Measurements from ENCODE around the gene LARP1.

Gene LARP1

DNA sequence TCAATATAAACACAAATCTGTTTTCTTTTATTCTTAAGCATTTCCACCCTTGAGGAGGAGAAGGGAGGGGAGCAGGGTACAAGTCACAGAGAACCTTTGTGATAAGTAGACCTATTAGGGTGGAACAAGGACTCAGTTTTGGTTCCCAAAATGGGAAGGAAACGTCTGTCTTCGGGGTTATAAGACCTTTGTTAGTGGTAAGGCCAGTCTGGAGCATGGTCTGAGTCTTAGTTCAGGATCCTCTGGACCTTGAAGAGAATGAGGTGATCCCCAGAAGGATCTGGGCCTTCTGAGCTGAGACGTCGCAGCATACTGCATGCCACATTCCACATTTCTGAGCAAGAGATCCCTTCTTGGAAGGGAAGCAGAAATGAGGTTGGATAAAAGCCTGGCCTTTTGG lies 58.0 kb downstream of the LARP1 start:
- Histone ChIP-seq H2AK5ac (ENCODE audit: low read depth, low read length) (no peak overlapping the region), H2BK12ac (ENCODE audit: low read length) (no peak overlapping the region), H3K4me3 (ENCODE audit: low read length in 2 of 2) (no peak overlapping the region), H3K14ac (ENCODE audit: low read length) (no peak overlapping the region), H4K8ac (ENCODE audit: low read depth, low read length) (no peak overlapping the region), H3K9me3 (replicated peaks in 1 of 2; ENCODE audit: control insufficient read depth in 2 of 2, insufficient read depth in 1 of 2, low read depth in 1 of 2, low read length in 2 of 2) (no peaks in the 10 kb centered on the region), H3K27ac (replicated peaks; ENCODE audit: low read length) (no peak overlapping the region), H2BK120ac (ENCODE audit: low read depth, low read length) (no peak overlapping the region), H2AFZ (ENCODE audit: low read length) (no peak overlapping the region), H3K4me1 (ENCODE audit: control insufficient read depth in 2 of 2, insufficient read depth in 1 of 2, low read depth in 1 of 2, low read length in 2 of 2) (peaks cover 0 to 2% of the 10 kb centered on the region in 2 donors), H3K9ac (ENCODE audit: low read depth, low read length, poor library complexity) (no peak overlapping the region), H4K91ac (ENCODE audit: low read depth, low read length, poor library complexity) (no peak overlapping the region), H3K4me2 (ENCODE audit: insufficient read depth, low read length, poor library complexity, severe bottlenecking) (no peak overlapping the region), H3K27me3 (ENCODE audit: control insufficient read depth in 3 of 3, insufficient read depth in 3 of 3, low read depth in 1 of 3, low read length in 3 of 3) (no peaks in the 10 kb centered on the region), H3K18ac (ENCODE audit: low read length) (no peak overlapping the region), H3K36me3 (replicated peaks in 1 of 2; ENCODE audit: control insufficient read depth in 2 of 2, insufficient read depth in 2 of 2, low read length in 2 of 2) (peaks cover 55 to 98% of the 10 kb centered on the region in 2 donors), H3K79me1 (ENCODE audit: low read depth, low read length) (peaks cover 3% of the 10 kb centered on the region), H2BK15ac (ENCODE audit: low read length) (no peak overlapping the region), H3K4ac (ENCODE audit: low read length) (no peak overlapping the region), H2BK5ac (ENCODE audit: low read length) (no peak overlapping the region), H3K23ac (ENCODE audit: low read depth, low read length, poor library complexity) (no peak overlapping the region)
- DNase-seq (ENCODE audit: low spot score): no peak
- no CpG with 5 or more reads among the region's 4 CpGs for WGBS, 2 donors (ENCODE audit: extremely low coverage in 2 of 2, insufficient read length in 2 of 2, insufficient replicate concordance in 1 of 2)

DNA sequence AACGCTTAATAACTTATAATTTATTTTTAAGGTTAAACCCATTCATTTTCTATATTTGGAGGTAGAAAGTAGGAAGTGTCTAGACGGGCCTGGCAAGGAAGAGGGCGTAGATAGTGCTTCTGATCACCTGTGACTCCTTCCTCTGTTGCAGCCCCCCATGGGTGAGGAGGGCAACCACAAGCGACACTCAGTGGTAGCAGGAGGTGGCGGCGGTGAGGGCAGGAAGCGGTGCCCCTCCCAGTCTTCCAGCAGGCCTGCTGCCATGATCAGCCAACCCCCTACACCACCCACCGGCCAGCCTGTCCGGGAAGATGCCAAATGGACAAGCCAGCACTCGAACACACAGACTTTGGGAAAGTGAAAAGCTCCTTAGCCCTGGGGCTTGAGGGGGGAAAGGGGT lies 58.6 kb downstream of the LARP1 start:
- Histone ChIP-seq H3K9me3 (replicated peaks in 1 of 2; ENCODE audit: control insufficient read depth in 2 of 2, insufficient read depth in 1 of 2, low read depth in 1 of 2, low read length in 2 of 2) (no peaks in the 10 kb centered on the region), H2BK120ac (ENCODE audit: low read depth, low read length) (no peak overlapping the region), H3K9ac (ENCODE audit: low read depth, low read length, poor library complexity) (no peak overlapping the region), H3K4ac (ENCODE audit: low read length) (no peak overlapping the region), H3K4me1 (ENCODE audit: control insufficient read depth in 2 of 2, insufficient read depth in 1 of 2, low read depth in 1 of 2, low read length in 2 of 2) (peaks cover 0 to 3% of the 10 kb centered on the region in 2 donors), H3K79me1 (ENCODE audit: low read depth, low read length) (peaks cover 3% of the 10 kb centered on the region), H2BK5ac (ENCODE audit: low read length) (no peak overlapping the region), H3K14ac (ENCODE audit: low read length) (no peak overlapping the region), H3K4me2 (ENCODE audit: insufficient read depth, low read length, poor library complexity, severe bottlenecking) (no peak overlapping the region), H2BK15ac (ENCODE audit: low read length) (no peak overlapping the region), H3K4me3 (ENCODE audit: low read length in 2 of 2) (no peak overlapping the region), H3K18ac (ENCODE audit: low read length) (no peak overlapping the region), H2BK12ac (ENCODE audit: low read length) (no peak overlapping the region), H2AFZ (ENCODE audit: low read length) (no peak overlapping the region), H4K91ac (ENCODE audit: low read depth, low read length, poor library complexity) (no peak overlapping the region), H3K27me3 (ENCODE audit: control insufficient read depth in 3 of 3, insufficient read depth in 3 of 3, low read depth in 1 of 3, low read length in 3 of 3) (no peaks in the 10 kb centered on the region), H3K27ac (replicated peaks; ENCODE audit: low read length) (no peak overlapping the region), H3K36me3 (replicated peaks in 1 of 2; ENCODE audit: control insufficient read depth in 2 of 2, insufficient read depth in 2 of 2, low read length in 2 of 2) (peaks cover 52 to 98% of the 10 kb centered on the region in 2 donors), H4K8ac (ENCODE audit: low read depth, low read length) (no peak overlapping the region), H3K23ac (ENCODE audit: low read depth, low read length, poor library complexity) (no peak overlapping the region), H2AK5ac (ENCODE audit: low read depth, low read length) (no peak overlapping the region)
- DNase-seq (ENCODE audit: low spot score): no peak
- no CpG with 5 or more reads among the region's 10 CpGs for WGBS, 2 donors (ENCODE audit: extremely low coverage in 2 of 2, insufficient read length in 2 of 2, insufficient replicate concordance in 1 of 2)

DNA sequence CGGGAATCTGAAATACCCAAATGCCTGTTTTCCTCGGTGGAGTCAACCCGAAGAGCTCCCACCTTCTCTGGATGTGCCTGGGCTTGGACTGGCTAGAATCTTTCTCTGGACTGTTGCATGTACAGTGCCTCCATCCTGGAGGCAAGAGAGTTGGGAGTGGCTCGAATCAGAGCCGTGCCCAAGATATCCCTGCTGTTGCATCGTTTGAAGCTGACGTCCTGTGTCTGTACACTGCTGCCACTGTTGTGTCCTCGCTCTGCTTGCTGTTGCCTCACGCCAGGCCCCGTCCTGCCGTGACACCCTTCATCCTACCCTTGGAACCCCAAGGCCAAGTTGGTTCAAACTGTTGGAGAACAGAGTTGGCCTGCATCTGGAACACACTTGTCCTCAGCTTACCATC lies 59.8 kb downstream of the LARP1 start:
- H3K14ac ChIP-seq (ENCODE audit: low read length): no peak overlapping the region
- no peaks in the 10 kb centered on the region for H3K27me3 ChIP-seq (ENCODE audit: control insufficient read depth in 3 of 3, insufficient read depth in 3 of 3, low read depth in 1 of 3, low read length in 3 of 3)
- peak overlapping the region; percentile 32 for H3K18ac ChIP-seq (ENCODE audit: low read length)
- no peak overlapping the region for H3K27ac ChIP-seq (replicated peaks; ENCODE audit: low read length)
- H3K4ac ChIP-seq (ENCODE audit: low read length): no peak overlapping the region
- no peak overlapping the region for H3K4me2 ChIP-seq (ENCODE audit: insufficient read depth, low read length, poor library complexity, severe bottlenecking)
- no peak overlapping the region for H2BK5ac ChIP-seq (ENCODE audit: low read length)
- no CpG with 5 or more reads among the region's 11 CpGs for WGBS, 2 donors (ENCODE audit: extremely low coverage in 2 of 2, insufficient read length in 2 of 2, insufficient replicate concordance in 1 of 2)
- H3K79me1 ChIP-seq (ENCODE audit: low read depth, low read length): peaks cover 3% of the 10 kb centered on the region
- H2BK12ac ChIP-seq (ENCODE audit: low read length): no peak overlapping the region
- H3K23ac ChIP-seq (ENCODE audit: low read depth, low read length, poor library complexity): no peak overlapping the region
- no peak overlapping the region for H2BK120ac ChIP-seq (ENCODE audit: low read depth, low read length)
- no peak for DNase-seq (ENCODE audit: low spot score)
- H4K91ac ChIP-seq (ENCODE audit: low read depth, low read length, poor library complexity): no peak overlapping the region
- peaks cover 52 to 98% of the 10 kb centered on the region in 2 donors for H3K36me3 ChIP-seq (replicated peaks in 1 of 2; ENCODE audit: control insufficient read depth in 2 of 2, insufficient read depth in 2 of 2, low read length in 2 of 2)
- H3K9me3 ChIP-seq (replicated peaks in 1 of 2; ENCODE audit: control insufficient read depth in 2 of 2, insufficient read depth in 1 of 2, low read depth in 1 of 2, low read length in 2 of 2): no peaks in the 10 kb centered on the region
- no peak overlapping the region for H2AFZ ChIP-seq (ENCODE audit: low read length)
- peaks cover 0 to 9% of the 10 kb centered on the region in 2 donors for H3K4me1 ChIP-seq (ENCODE audit: control insufficient read depth in 2 of 2, insufficient read depth in 1 of 2, low read depth in 1 of 2, low read length in 2 of 2)
- H3K9ac ChIP-seq (ENCODE audit: low read depth, low read length, poor library complexity): no peak overlapping the region
- no peak overlapping the region for H2BK15ac ChIP-seq (ENCODE audit: low read length)
- H3K4me3 ChIP-seq (ENCODE audit: low read length in 2 of 2): peak overlapping the region in 1 of 2 donors; percentile 42
- H2AK5ac ChIP-seq (ENCODE audit: low read depth, low read length): no peak overlapping the region
- no peak overlapping the region for H4K8ac ChIP-seq (ENCODE audit: low read depth, low read length)

DNA sequence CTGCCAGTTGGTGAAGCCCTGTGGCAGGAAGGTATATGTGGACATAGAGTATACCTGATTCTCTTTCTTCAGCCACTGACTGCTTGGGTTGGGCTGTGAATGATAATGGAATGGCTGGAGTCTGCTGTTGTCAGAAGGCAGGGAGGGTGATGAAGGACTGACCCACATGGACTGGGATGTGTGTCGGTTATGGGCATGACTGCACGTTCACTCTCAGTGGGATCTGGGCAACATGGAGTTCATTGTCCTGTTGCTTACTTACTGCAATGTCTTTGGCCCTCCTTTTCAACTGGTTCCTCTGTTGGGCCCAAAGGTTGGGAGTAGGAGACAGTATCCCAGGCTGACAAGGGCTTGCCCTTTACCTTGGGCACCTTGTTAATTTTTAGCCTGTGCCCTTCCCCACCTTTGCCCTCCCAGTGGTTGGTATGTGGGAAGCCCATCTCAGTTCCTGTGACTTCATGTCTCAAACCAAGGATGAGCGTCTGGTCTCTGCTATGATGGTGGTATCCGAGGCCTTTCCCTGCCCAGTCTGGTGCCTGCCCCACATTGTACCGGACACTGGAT lies 60.6 kb downstream of the LARP1 start:
- H3K23ac ChIP-seq (ENCODE audit: low read depth, low read length, poor library complexity): no peak overlapping the region
- DNase-seq (ENCODE audit: low spot score): no peak
- H2BK5ac ChIP-seq (ENCODE audit: low read length): no peak overlapping the region
- H3K9me3 ChIP-seq (replicated peaks in 1 of 2; ENCODE audit: control insufficient read depth in 2 of 2, insufficient read depth in 1 of 2, low read depth in 1 of 2, low read length in 2 of 2): peaks cover 0 to 2% of the 10 kb centered on the region in 2 donors
- no peak overlapping the region for H2AFZ ChIP-seq (ENCODE audit: low read length)
- no peak overlapping the region for H2BK120ac ChIP-seq (ENCODE audit: low read depth, low read length)
- no peak overlapping the region for H3K4me3 ChIP-seq (ENCODE audit: low read length in 2 of 2)
- peak overlapping the region; percentile 56 for H3K9ac ChIP-seq (ENCODE audit: low read depth, low read length, poor library complexity)
- no peak overlapping the region for H3K18ac ChIP-seq (ENCODE audit: low read length)
- H3K79me1 ChIP-seq (ENCODE audit: low read depth, low read length): peaks cover 3% of the 10 kb centered on the region
- no peak overlapping the region for H2AK5ac ChIP-seq (ENCODE audit: low read depth, low read length)
- no peak overlapping the region for H4K8ac ChIP-seq (ENCODE audit: low read depth, low read length)
- H2BK12ac ChIP-seq (ENCODE audit: low read length): no peak overlapping the region
- H4K91ac ChIP-seq (ENCODE audit: low read depth, low read length, poor library complexity): no peak overlapping the region
- no CpG with 5 or more reads among the region's 5 CpGs for WGBS, 2 donors (ENCODE audit: extremely low coverage in 2 of 2, insufficient read length in 2 of 2, insufficient replicate concordance in 1 of 2)
- no peak overlapping the region for H3K27ac ChIP-seq (replicated peaks; ENCODE audit: low read length)
- peaks cover 0 to 9% of the 10 kb centered on the region in 2 donors for H3K4me1 ChIP-seq (ENCODE audit: control insufficient read depth in 2 of 2, insufficient read depth in 1 of 2, low read depth in 1 of 2, low read length in 2 of 2)
- no peaks in the 10 kb centered on the region for H3K27me3 ChIP-seq (ENCODE audit: control insufficient read depth in 3 of 3, insufficient read depth in 3 of 3, low read depth in 1 of 3, low read length in 3 of 3)
- no peak overlapping the region for H3K14ac ChIP-seq (ENCODE audit: low read length)
- H3K4me2 ChIP-seq (ENCODE audit: insufficient read depth, low read length, poor library complexity, severe bottlenecking): no peak overlapping the region
- no peak overlapping the region for H2BK15ac ChIP-seq (ENCODE audit: low read length)
- H3K4ac ChIP-seq (ENCODE audit: low read length): no peak overlapping the region
- peaks cover 52 to 98% of the 10 kb centered on the region in 2 donors for H3K36me3 ChIP-seq (replicated peaks in 1 of 2; ENCODE audit: control insufficient read depth in 2 of 2, insufficient read depth in 2 of 2, low read length in 2 of 2)
